WTC11 (cell line): ENCODE measurements around the gene ARG2. TPM values are rescaled to one million over a fixed set of nuclear protein-coding genes. Genes with fewer than 3 reads are reported as not detected.

Experiments used
- ATAC-seq: fragments of 200-7000 bp; cut with Tn5 transposase; 2 replicates; pipeline ENCODE4 v1.10.0; 2021; ENCODE audit warnings: mild to moderate bottlenecking, moderate library complexity
- Bru-seq: library from RNA; stranded (reverse); fragments of 400-500 nt; gene quantifications from one replicate; lab custom pipeline; 2021; lab: Mats Ljungman, UMichigan
- CTCF ChIA-PET: fragments of 300-600 bp; sonication (Branson Sonifier 250); formaldehyde crosslinking; loops from one replicate; lab custom pipeline; 2021; ENCODE audit warnings: antibody characterized with exemption; lab: Charles Lee
- POLR2A ChIA-PET: fragments of 350-600 bp; sonication (Branson Sonifier 250); formaldehyde crosslinking; loops from one replicate; lab custom pipeline; 2021; ENCODE audit warnings: antibody characterized with exemption; lab: Charles Lee
- DNase-seq: peaks from one replicate; pipeline ENCODE4 v3.0.0; 2021; ENCODE audit warnings: low spot score
- H3K27ac Mint-ChIP-seq: 2 replicates; pipeline ENCODE4 v1.8.0; 2021; ENCODE audit warnings: mixed read lengths
- H3K27me3 Mint-ChIP-seq: 2 replicates; pipeline ENCODE4 v1.8.0; 2021; ENCODE audit warnings: low read depth, mild to moderate bottlenecking, moderate library complexity, mixed read lengths
- H3K36me3 Mint-ChIP-seq: 2 replicates; pipeline ENCODE4 v1.8.0; 2021; ENCODE audit warnings: mixed read lengths
- H3K4me1 Mint-ChIP-seq: 2 replicates; pipeline ENCODE4 v1.8.0; 2022; ENCODE audit warnings: mixed read lengths
- H3K4me3 Mint-ChIP-seq: 2 replicates; pipeline ENCODE4 v1.8.0; 2021; ENCODE audit warnings: mild to moderate bottlenecking, moderate library complexity, mixed read lengths
- H3K9me3 Mint-ChIP-seq: 2 replicates; pipeline ENCODE4 v1.8.0; 2021; ENCODE audit warnings: mixed read lengths
- CBFB ChIP-seq: sonication (generic); formaldehyde crosslinking; IDR thresholded peaks from 2 replicates; pipeline ENCODE4 v1.8.1; 2022; ENCODE audit warnings: mild to moderate bottlenecking, low read depth, missing genetic modification reagents
- CREB1 ChIP-seq: sonication (generic); formaldehyde crosslinking; IDR thresholded peaks from 2 replicates; pipeline ENCODE4 v1.8.0; 2023; ENCODE audit warnings: mild to moderate bottlenecking, missing genetic modification reagents
- FOXP1 ChIP-seq: sonication (generic); formaldehyde crosslinking; IDR thresholded peaks from 2 replicates; pipeline ENCODE4 v1.8.0; 2022; ENCODE audit warnings: missing genetic modification reagents, mild to moderate bottlenecking, moderate library complexity, borderline replicate concordance
- GTF2I ChIP-seq: fragments of 250-450 bp; sonication (Bioruptor Pico); conservative IDR thresholded peaks from 2 replicates; pipeline ENCODE4 v1.4.0; 2021; ENCODE audit warnings: mild to moderate bottlenecking
- IRF2 ChIP-seq: sonication (generic); formaldehyde crosslinking; IDR thresholded peaks from 2 replicates; pipeline ENCODE4 v1.8.0; 2022; ENCODE audit warnings: low read depth, missing genetic modification reagents, borderline replicate concordance
- OVOL2 ChIP-seq: fragments of 250-450 bp; sonication (Bioruptor Pico); IDR thresholded peaks from 2 replicates; pipeline ENCODE4 v1.9.0; 2021; ENCODE audit warnings: mild to moderate bottlenecking, borderline replicate concordance
- RORB ChIP-seq: fragments of 250-450 bp; sonication (Bioruptor Pico); IDR thresholded peaks from 2 replicates; pipeline ENCODE4 v1.9.0; 2021; ENCODE audit warnings: mild to moderate bottlenecking
- SMAD3 ChIP-seq: sonication (generic); formaldehyde crosslinking; IDR thresholded peaks from 2 replicates; pipeline ENCODE4 v1.8.0; 2022; ENCODE audit warnings: missing genetic modification reagents, mild to moderate bottlenecking, borderline replicate concordance
- TCF7 ChIP-seq: sonication (generic); formaldehyde crosslinking; IDR thresholded peaks from 2 replicates; pipeline ENCODE4 v1.8.0; 2022; ENCODE audit warnings: mild to moderate bottlenecking, low read depth, missing genetic modification reagents, moderate library complexity
- TEAD4 ChIP-seq: sonication (generic); formaldehyde crosslinking; IDR thresholded peaks from 2 replicates; pipeline ENCODE4 v1.8.0; 2022; ENCODE audit warnings: mild to moderate bottlenecking, missing genetic modification reagents
- ZNF263 ChIP-seq: sonication (generic); formaldehyde crosslinking; IDR thresholded peaks from 2 replicates; pipeline ENCODE4 v1.8.1; 2022; ENCODE audit warnings: low read depth, mild to moderate bottlenecking, moderate library complexity, missing genetic modification reagents
- ZNF423 ChIP-seq: fragments of 250-450 bp; sonication (Bioruptor Pico); IDR thresholded peaks from 2 replicates; pipeline ENCODE4 v2.1.2; 2022; ENCODE audit warnings: mild to moderate bottlenecking, moderate library complexity
- long read RNA-seq, 3 experiments: library from RNA in 1 of 3; library from capped mRNA in 1 of 3; library from polyadenylated mRNA in 1 of 3; unstranded in 2 of 3; stranded (forward) in 1 of 3; transcript quantifications; one replicate each; pipeline ENCODE4 v2.0.0, GENCODE V29; 2021
- total RNA-seq: library from RNA; stranded (reverse); gene quantifications from 3 replicates; pipeline ENCODE4 v1.2.3, GENCODE V29; 2021
- TF ChIP-seq, protein P1 (sequence below): sonication (generic); formaldehyde crosslinking; IDR thresholded peaks from 2 replicates; pipeline ENCODE4 v1.8.0; 2023; ENCODE audit warnings: mild to moderate bottlenecking, missing genetic modification reagents
- TF ChIP-seq, protein P2 (sequence below): sonication (generic); formaldehyde crosslinking; conservative IDR thresholded peaks from 2 replicates; pipeline ENCODE4 v1.8.1; 2022; ENCODE audit warnings: mild to moderate bottlenecking, missing genetic modification reagents
- TF ChIP-seq, protein P3 (sequence below): sonication (generic); formaldehyde crosslinking; IDR thresholded peaks from 2 replicates; pipeline ENCODE4 v1.8.1; 2022; ENCODE audit warnings: missing genetic modification reagents, borderline replicate concordance
- TF ChIP-seq, protein P4 (sequence below): sonication (generic); formaldehyde crosslinking; IDR thresholded peaks from 2 replicates; pipeline ENCODE4 v1.8.1; 2022; ENCODE audit warnings: mild to moderate bottlenecking, missing genetic modification reagents, moderate library complexity, borderline replicate concordance
- TF ChIP-seq, protein P5 (sequence below): fragments of 250-450 bp; sonication (Bioruptor Pico); IDR thresholded peaks from 2 replicates; pipeline ENCODE4 v1.9.0; 2021; ENCODE audit warnings: mild to moderate bottlenecking, borderline replicate concordance
- TF ChIP-seq, protein P6 (sequence below): sonication (generic); formaldehyde crosslinking; IDR thresholded peaks from 2 replicates; pipeline ENCODE4 v1.8.1; 2023; ENCODE audit warnings: mild to moderate bottlenecking, missing genetic modification reagents
- TF ChIP-seq, protein P7 (sequence below): sonication (generic); formaldehyde crosslinking; IDR thresholded peaks from 2 replicates; pipeline ENCODE4 v1.8.1; 2023; ENCODE audit warnings: mild to moderate bottlenecking, moderate library complexity, missing genetic modification reagents
- TF ChIP-seq, protein P8 (sequence below): fragments of 250-450 bp; sonication (Bioruptor Pico); IDR thresholded peaks from 2 replicates; pipeline ENCODE4 v1.9.0; 2021; ENCODE audit warnings: mild to moderate bottlenecking

The ARG2 gene
- 29.8 to 38.5 TPM (median 33.0 TPM) in 3 replicates for total RNA-seq
- percentile 60 among the genes with signal in this experiment for Bru-seq, nascent RNA
- long read RNA-seq, experiment 1, transcript ARG2-201 (8 exons, 2,045 nt): major isoform, 138 of 144 reads
- long read RNA-seq, experiment 1, partial matches to known transcripts: 1 of 144 reads
- long read RNA-seq, experiment 1, other reads (novel, unspliced or antisense): 5 of 144 reads
- long read RNA-seq, experiment 2, transcript ARG2-201 (8 exons, 2,045 nt): major isoform, 38 of 79 reads
- long read RNA-seq, experiment 2, partial matches to known transcripts: 5 of 79 reads
- long read RNA-seq, experiment 2, other reads (novel, unspliced or antisense): 33 of 79 reads
- long read RNA-seq, experiment 3, transcript ARG2-201 (8 exons, 2,045 nt): major isoform, 158 of 164 reads
- long read RNA-seq, experiment 3, partial matches to known transcripts: 0 of 164 reads
- long read RNA-seq, experiment 3, other reads (novel, unspliced or antisense): 6 of 164 reads

DNA sequence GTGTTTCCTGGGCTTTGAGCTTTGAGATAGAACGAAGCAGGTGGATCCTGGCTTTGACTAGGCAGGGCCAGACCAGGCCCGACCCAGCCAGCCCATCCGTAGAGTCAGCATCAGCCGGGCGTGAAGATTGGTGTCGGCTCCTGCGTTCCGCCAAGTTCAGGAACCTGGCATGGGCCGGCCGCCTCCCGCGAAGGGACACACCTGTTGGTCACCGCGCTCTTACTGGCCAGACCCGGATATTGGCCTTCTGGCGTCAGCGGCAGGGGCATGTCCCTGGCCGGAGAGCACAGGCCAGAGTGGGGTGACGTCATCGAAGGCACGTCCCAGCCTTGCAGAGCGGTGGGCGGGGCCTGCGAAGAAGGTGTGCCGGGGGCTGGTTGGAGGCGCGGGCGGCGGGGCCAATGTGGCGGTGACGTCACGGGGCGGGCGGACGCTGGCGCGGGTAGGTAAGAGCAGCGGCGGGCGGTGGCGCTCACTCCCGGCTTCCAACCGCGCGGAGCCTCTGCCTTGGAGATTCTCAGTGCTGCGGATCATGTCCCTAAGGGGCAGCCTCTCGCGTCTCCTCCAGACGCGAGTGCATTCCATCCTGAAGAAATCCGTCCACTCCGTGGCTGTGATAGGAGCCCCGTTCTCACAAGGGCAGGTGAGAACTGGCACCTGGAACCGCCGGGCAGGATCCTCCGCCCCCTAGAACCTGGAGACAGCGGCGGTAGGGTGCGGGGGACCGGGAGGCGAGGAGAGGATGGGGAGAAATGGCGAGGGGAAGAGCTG lies at the start of gene ARG2:
Gene ARG2 (plus strand): TSS at position 475 of the 771 bp plus-strand sequence. CDS start 58 bp downstream, at position 533.
- Mint-ChIP-seq H3K4me1 (peaks cover 35% of the 10 kb centered on the region), H3K27ac (peak within 1 kb of the TSS; percentile 92), H3K27me3 (peaks cover 46% of the 10 kb centered on the region), H3K36me3 (peaks cover 10% of the 10 kb centered on the region), H3K4me3 (peak within 1 kb of the TSS; percentile 92), H3K9me3 (no peaks in the 10 kb centered on the region)
- POLR2A ChIA-PET: interaction anchor here (0.7 to 3.8 kb wide), 10 partner anchors 9 to 202 kb away, joined by 3 to 25 read pairs (median 4); partner anchors contain the start of genes PIGH, PLEKHH1 and RDH11
- CTCF ChIA-PET: interaction anchor here (0.7 to 3.7 kb wide), 27 partner anchors 10 to 260 kb away, joined by 3 to 49 read pairs (median 5); partner anchors contain the start of genes ATP6V1D, EIF2S1, PIGH and RDH11
- DNase-seq: peak; percentile 100
- peak; percentile 91 for ATAC-seq
- TF ChIP-seq ZNF263 (CRISPR knock-in tag) (no peak), GTF2I (CRISPR knock-in tag) (no peak), OVOL2 (CRISPR knock-in tag) (no peak), TCF7 (no peak), ZNF423 (no peak), RORB (no peak), TEAD4 (CRISPR knock-in tag) (no peak), IRF2 (CRISPR knock-in tag) (no peak), CREB1 (CRISPR knock-in tag) (no peak), SMAD3 (CRISPR knock-in tag) (peak; percentile 75; the same call in 1 of the 2 replicates), CBFB (peak; percentile 71; the same call in 1 of the 2 replicates), FOXP1 (no peak)
- TF ChIP-seq, protein P1, sequence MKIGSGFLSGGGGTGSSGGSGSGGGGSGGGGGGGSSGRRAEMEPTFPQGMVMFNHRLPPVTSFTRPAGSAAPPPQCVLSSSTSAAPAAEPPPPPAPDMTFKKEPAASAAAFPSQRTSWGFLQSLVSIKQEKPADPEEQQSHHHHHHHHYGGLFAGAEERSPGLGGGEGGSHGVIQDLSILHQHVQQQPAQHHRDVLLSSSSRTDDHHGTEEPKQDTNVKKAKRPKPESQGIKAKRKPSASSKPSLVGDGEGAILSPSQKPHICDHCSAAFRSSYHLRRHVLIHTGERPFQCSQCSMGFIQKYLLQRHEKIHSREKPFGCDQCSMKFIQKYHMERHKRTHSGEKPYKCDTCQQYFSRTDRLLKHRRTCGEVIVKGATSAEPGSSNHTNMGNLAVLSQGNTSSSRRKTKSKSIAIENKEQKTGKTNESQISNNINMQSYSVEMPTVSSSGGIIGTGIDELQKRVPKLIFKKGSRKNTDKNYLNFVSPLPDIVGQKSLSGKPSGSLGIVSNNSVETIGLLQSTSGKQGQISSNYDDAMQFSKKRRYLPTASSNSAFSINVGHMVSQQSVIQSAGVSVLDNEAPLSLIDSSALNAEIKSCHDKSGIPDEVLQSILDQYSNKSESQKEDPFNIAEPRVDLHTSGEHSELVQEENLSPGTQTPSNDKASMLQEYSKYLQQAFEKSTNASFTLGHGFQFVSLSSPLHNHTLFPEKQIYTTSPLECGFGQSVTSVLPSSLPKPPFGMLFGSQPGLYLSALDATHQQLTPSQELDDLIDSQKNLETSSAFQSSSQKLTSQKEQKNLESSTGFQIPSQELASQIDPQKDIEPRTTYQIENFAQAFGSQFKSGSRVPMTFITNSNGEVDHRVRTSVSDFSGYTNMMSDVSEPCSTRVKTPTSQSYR (CRISPR knock-in tag): no peak; the same call in 1 of the 2 replicates
- TF ChIP-seq, protein P2, sequence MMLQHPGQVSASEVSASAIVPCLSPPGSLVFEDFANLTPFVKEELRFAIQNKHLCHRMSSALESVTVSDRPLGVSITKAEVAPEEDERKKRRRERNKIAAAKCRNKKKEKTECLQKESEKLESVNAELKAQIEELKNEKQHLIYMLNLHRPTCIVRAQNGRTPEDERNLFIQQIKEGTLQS (CRISPR knock-in tag): no peak; the same call in 1 of the 2 replicates
- TF ChIP-seq, protein P3, sequence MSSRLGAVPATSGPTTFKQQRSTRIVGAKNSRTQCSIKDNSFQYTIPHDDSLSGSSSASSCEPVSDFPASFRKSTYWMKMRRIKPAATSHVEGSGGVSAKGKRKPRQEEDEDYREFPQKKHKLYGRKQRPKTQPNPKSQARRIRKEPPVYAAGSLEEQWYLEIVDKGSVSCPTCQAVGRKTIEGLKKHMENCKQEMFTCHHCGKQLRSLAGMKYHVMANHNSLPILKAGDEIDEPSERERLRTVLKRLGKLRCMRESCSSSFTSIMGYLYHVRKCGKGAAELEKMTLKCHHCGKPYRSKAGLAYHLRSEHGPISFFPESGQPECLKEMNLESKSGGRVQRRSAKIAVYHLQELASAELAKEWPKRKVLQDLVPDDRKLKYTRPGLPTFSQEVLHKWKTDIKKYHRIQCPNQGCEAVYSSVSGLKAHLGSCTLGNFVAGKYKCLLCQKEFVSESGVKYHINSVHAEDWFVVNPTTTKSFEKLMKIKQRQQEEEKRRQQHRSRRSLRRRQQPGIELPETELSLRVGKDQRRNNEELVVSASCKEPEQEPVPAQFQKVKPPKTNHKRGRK (CRISPR knock-in tag): no peak
- TF ChIP-seq, protein P4, sequence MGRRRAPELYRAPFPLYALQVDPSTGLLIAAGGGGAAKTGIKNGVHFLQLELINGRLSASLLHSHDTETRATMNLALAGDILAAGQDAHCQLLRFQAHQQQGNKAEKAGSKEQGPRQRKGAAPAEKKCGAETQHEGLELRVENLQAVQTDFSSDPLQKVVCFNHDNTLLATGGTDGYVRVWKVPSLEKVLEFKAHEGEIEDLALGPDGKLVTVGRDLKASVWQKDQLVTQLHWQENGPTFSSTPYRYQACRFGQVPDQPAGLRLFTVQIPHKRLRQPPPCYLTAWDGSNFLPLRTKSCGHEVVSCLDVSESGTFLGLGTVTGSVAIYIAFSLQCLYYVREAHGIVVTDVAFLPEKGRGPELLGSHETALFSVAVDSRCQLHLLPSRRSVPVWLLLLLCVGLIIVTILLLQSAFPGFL (CRISPR knock-in tag): no peak
- TF ChIP-seq, protein P5, sequence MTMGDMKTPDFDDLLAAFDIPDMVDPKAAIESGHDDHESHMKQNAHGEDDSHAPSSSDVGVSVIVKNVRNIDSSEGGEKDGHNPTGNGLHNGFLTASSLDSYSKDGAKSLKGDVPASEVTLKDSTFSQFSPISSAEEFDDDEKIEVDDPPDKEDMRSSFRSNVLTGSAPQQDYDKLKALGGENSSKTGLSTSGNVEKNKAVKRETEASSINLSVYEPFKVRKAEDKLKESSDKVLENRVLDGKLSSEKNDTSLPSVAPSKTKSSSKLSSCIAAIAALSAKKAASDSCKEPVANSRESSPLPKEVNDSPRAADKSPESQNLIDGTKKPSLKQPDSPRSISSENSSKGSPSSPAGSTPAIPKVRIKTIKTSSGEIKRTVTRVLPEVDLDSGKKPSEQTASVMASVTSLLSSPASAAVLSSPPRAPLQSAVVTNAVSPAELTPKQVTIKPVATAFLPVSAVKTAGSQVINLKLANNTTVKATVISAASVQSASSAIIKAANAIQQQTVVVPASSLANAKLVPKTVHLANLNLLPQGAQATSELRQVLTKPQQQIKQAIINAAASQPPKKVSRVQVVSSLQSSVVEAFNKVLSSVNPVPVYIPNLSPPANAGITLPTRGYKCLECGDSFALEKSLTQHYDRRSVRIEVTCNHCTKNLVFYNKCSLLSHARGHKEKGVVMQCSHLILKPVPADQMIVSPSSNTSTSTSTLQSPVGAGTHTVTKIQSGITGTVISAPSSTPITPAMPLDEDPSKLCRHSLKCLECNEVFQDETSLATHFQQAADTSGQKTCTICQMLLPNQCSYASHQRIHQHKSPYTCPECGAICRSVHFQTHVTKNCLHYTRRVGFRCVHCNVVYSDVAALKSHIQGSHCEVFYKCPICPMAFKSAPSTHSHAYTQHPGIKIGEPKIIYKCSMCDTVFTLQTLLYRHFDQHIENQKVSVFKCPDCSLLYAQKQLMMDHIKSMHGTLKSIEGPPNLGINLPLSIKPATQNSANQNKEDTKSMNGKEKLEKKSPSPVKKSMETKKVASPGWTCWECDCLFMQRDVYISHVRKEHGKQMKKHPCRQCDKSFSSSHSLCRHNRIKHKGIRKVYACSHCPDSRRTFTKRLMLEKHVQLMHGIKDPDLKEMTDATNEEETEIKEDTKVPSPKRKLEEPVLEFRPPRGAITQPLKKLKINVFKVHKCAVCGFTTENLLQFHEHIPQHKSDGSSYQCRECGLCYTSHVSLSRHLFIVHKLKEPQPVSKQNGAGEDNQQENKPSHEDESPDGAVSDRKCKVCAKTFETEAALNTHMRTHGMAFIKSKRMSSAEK: no peak
- TF ChIP-seq, protein P6, sequence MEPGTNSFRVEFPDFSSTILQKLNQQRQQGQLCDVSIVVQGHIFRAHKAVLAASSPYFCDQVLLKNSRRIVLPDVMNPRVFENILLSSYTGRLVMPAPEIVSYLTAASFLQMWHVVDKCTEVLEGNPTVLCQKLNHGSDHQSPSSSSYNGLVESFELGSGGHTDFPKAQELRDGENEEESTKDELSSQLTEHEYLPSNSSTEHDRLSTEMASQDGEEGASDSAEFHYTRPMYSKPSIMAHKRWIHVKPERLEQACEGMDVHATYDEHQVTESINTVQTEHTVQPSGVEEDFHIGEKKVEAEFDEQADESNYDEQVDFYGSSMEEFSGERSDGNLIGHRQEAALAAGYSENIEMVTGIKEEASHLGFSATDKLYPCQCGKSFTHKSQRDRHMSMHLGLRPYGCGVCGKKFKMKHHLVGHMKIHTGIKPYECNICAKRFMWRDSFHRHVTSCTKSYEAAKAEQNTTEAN (CRISPR knock-in tag): no peak; the same call in 1 of the 2 replicates
- TF ChIP-seq, protein P7, sequence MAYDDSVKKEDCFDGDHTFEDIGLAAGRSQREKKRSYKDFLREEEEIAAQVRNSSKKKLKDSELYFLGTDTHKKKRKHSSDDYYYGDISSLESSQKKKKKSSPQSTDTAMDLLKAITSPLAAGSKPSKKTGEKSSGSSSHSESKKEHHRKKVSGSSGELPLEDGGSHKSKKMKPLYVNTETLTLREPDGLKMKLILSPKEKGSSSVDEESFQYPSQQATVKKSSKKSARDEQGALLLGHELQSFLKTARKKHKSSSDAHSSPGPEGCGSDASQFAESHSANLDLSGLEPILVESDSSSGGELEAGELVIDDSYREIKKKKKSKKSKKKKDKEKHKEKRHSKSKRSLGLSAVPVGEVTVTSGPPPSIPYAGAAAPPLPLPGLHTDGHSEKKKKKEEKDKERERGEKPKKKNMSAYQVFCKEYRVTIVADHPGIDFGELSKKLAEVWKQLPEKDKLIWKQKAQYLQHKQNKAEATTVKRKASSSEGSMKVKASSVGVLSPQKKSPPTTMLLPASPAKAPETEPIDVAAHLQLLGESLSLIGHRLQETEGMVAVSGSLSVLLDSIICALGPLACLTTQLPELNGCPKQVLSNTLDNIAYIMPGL: 0 out of 2 replicates have a peak, but pooled peaks have one; percentile 9
- TF ChIP-seq, protein P8, sequence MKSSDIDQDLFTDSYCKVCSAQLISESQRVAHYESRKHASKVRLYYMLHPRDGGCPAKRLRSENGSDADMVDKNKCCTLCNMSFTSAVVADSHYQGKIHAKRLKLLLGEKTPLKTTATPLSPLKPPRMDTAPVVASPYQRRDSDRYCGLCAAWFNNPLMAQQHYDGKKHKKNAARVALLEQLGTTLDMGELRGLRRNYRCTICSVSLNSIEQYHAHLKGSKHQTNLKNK (CRISPR knock-in tag): no peak
